B cell (primary cell): Measurements from ENCODE around the gene ZSCAN20. TPM values are rescaled to one million over a fixed set of nuclear protein-coding genes. Genes with fewer than 3 reads are reported as not detected.

Experiments used
- ATAC-seq: fragments of 200-7000 bp; cut with Tn5 transposase; one replicate; pipeline ENCODE4 v1.10.0; 2021; ENCODE audit warnings: low read depth, mild to moderate bottlenecking, moderate number of reproducible peaks, moderate library complexity
- CTCF ChIA-PET: fragments of 350-600 bp; sonication (Branson Sonifier 250); formaldehyde crosslinking; loops from one replicate; lab custom pipeline; 2021; ENCODE audit warnings: antibody characterized with exemption, inconsistent platforms; lab: Charles Lee
- POLR2A ChIA-PET: fragments of 350-600 bp; sonication (Branson Sonifier 250); formaldehyde crosslinking; loops from one replicate; lab custom pipeline; 2021; ENCODE audit warnings: antibody characterized with exemption; lab: Charles Lee
- DNase-seq: peaks from one replicate; pipeline ENCODE4 v3.0.0; 2013
- H2AFZ ChIP-seq: 2 replicates; pipeline ENCODE4 v1.6.1; 2012; ENCODE audit warnings: mild to moderate bottlenecking, low read depth, low read length; ENCODE audit not compliant: insufficient read depth, poor library complexity, severe bottlenecking
- H3K27ac ChIP-seq, 2 donors: 1 replicate in 1 of 2; 2 replicates in 1 of 2; pipeline ENCODE4 v1.5.1; 2012 to 2013; ENCODE audit warnings: low read length in 2 of 2, mild to moderate bottlenecking in 2 of 2, moderate library complexity in 1 of 2
- H3K27me3 ChIP-seq, 4 experiments: fragments of 200-600 bp in 1 of 4; sonication (generic) in 1 of 4; replicated peaks in 1 of 4; 1 replicate in 2 of 4; 2 replicates in 2 of 4; pipeline versions ENCODE4 v1.6.1 to v1.7.0; 2013 to 2016; ENCODE audit warnings: low read length in 3 of 4, mild to moderate bottlenecking in 2 of 4, mixed read lengths in 1 of 4, moderate library complexity in 1 of 4; ENCODE audit not compliant: insufficient read depth in 4 of 4, control insufficient read depth in 3 of 4; ENCODE audit errors: control extremely low read depth in 1 of 4
- H3K36me3 ChIP-seq, 2 experiments: replicated peaks in 1 of 2; 1 replicate in 1 of 2; 2 replicates in 1 of 2; pipeline versions ENCODE4 v1.6.1 to v1.7.1; 2013; ENCODE audit warnings: low read length in 1 of 2; ENCODE audit not compliant: insufficient read depth in 2 of 2, control insufficient read depth in 1 of 2; ENCODE audit errors: control extremely low read depth in 1 of 2, extremely low read depth in 1 of 2
- H3K4me1 ChIP-seq, 2 donors: fragments of 200-600 bp in 1 of 2; sonication (generic) in 1 of 2; 1 replicate in 1 of 2; 2 replicates in 1 of 2; pipeline versions ENCODE4 v1.5.1 to v1.6.1; 2013 to 2017; ENCODE audit warnings: low read length in 2 of 2; ENCODE audit not compliant: control insufficient read depth in 2 of 2, insufficient read depth in 2 of 2
- H3K4me2 ChIP-seq: replicated peaks from 2 replicates; pipeline ENCODE3; 2012; ENCODE audit warnings: mild to moderate bottlenecking, low read depth, low read length; ENCODE audit not compliant: poor library complexity, severe bottlenecking
- H3K4me3 ChIP-seq, 5 experiments: fragments of 200-600 bp in 1 of 5; sonication (generic) in 1 of 5; 1 replicate in 3 of 5; 2 replicates in 2 of 5; pipeline versions ENCODE4 v1.5.1 to v1.7.0; 2011 to 2016; ENCODE audit warnings: low read length in 4 of 5, mild to moderate bottlenecking in 4 of 5, low read depth in 2 of 5, control low read depth in 1 of 5, moderate library complexity in 1 of 5; ENCODE audit not compliant: insufficient read depth in 1 of 5; ENCODE audit errors: control extremely low read depth in 1 of 5, extremely low read depth in 1 of 5
- H3K79me2 ChIP-seq: fragments of 200-600 bp; sonication (generic); one replicate; pipeline ENCODE4 v1.6.0; 2016; ENCODE audit warnings: low read length; ENCODE audit not compliant: control insufficient read depth, insufficient read depth
- H3K9ac ChIP-seq: fragments of 200-600 bp; sonication (generic); 2 replicates; pipeline ENCODE4 v1.6.1; 2017; ENCODE audit warnings: mild to moderate bottlenecking, low read length, moderate library complexity
- H3K9me3 ChIP-seq, 3 donors: one replicate each; pipeline versions ENCODE4 v1.6.1 to v1.7.1; 2013; ENCODE audit warnings: low read length in 2 of 3; ENCODE audit not compliant: control insufficient read depth in 2 of 3, insufficient read depth in 1 of 3; ENCODE audit errors: control extremely low read depth in 1 of 3
- H4K20me1 ChIP-seq: 2 replicates; pipeline ENCODE4 v1.6.0; 2012; ENCODE audit warnings: mild to moderate bottlenecking, low read length; ENCODE audit not compliant: insufficient read depth, control insufficient read depth, poor library complexity, severe bottlenecking
- H3K27ac Mint-ChIP-seq: one replicate; pipeline ENCODE4 v1.8.0; 2021; ENCODE audit warnings: mixed read lengths
- H3K27me3 Mint-ChIP-seq: one replicate; pipeline ENCODE4 v1.8.0; 2021; ENCODE audit warnings: mixed read lengths
- H3K4me1 Mint-ChIP-seq: one replicate; pipeline ENCODE4 v1.8.0; 2021; ENCODE audit warnings: mixed read lengths
- H3K4me3 Mint-ChIP-seq: one replicate; pipeline ENCODE4 v1.8.0; 2021; ENCODE audit warnings: mixed read lengths
- H3K9me3 Mint-ChIP-seq: one replicate; pipeline ENCODE4 v1.8.0; 2022; ENCODE audit warnings: mixed read lengths; ENCODE audit not compliant: insufficient read depth
- EZH2 ChIP-seq: IDR thresholded peaks from 2 replicates; pipeline ENCODE4 v1.6.1; 2012; ENCODE audit warnings: borderline replicate concordance, low read depth, mild to moderate bottlenecking, moderate library complexity, low read length; ENCODE audit not compliant: insufficient read depth, poor library complexity, severe bottlenecking
- WGBS: methylation state at CpG from one replicate; pipeline ENCODE4 v1.1.5; 2013; ENCODE audit warnings: missing lambda C conversion rate; ENCODE audit not compliant: insufficient coverage; 5-methylcytosine and 5-hydroxymethylcytosine counted together
- intact Hi-C: fragments of 100-400 bp; cut with micrococcal nuclease; formaldehyde crosslinking; loops from one replicate; pipeline ENCODE4 v1.10.0; 2022
- polyA plus RNA-seq: library from polyadenylated mRNA; depleted of rRNA; stranded (reverse); fragments of >200 nt; gene quantifications from 2 replicates; pipeline ENCODE4 v1.2.3, GENCODE V29; 2012
- total RNA-seq, 2 donors: library from RNA; stranded (reverse); fragments of 120-200 nt in 1 of 2; gene quantifications; 1 replicate in 1 of 2; 2 replicates in 1 of 2; pipeline versions ENCODE4 v1.2.3 to v1.2.4, GENCODE V29; 2013 to 2022
- TF ChIP-seq, protein P1 (sequence below): fragments of 200-600 bp; IDR thresholded peaks from one replicate; pipeline ENCODE4 v1.8.0; 2022; ENCODE audit warnings: antibody characterized with exemption, mild to moderate bottlenecking

The ZSCAN20 gene
- total and polyA plus RNA-seq, 2 donors (not counting 1 experiment from before 2014, with no cell fraction given) = 0.18 to 3.7 TPM

DNA sequence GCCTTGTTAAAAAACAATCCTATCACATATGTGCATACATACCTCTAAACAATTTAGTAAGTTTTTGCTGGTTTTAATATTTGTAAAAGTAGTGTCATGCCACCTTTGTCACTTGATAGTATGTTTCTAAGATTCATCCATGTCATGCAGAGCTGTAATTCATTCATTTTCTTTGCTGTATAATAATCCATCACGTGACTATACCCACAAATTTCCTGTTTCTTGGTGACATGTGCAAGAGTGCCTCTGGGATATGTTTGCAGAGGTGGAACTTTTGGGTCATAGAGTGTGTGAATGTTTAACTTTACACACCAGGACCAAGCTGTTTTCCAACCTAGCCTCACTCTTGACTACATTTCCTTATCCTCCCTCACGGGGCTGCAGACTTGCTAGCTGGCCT, 62.9 kb downstream of the ZSCAN20 start:
- Histone ChIP-seq H3K4me2 (no peak overlapping the region), H3K4me1 (no peaks in the 10 kb centered on the region), H3K27ac (no peak overlapping the region), H3K27me3 (no peaks in the 10 kb centered on the region), H4K20me1 (no peaks in the 10 kb centered on the region), H3K36me3 (no peaks in the 10 kb centered on the region), H3K9ac (no peak overlapping the region), H2AFZ (no peak overlapping the region), H3K9me3 (peaks cover 0 to 3% (median 0%) of the 10 kb centered on the region in 3 donors), H3K4me3 (no peak overlapping the region), H3K79me2 (no peaks in the 10 kb centered on the region)
- WGBS = 87% methylated on average over 1 of the region's 2 CpGs
- CTCF ChIA-PET = no interaction called here
- intact Hi-C loops = no loop called here
- Mint-ChIP-seq H3K4me3 (no peak overlapping the region), H3K9me3 (no peaks in the 10 kb centered on the region), H3K27ac (no peak overlapping the region), H3K4me1 (no peaks in the 10 kb centered on the region), H3K27me3 (peaks cover 14% of the 10 kb centered on the region)
- POLR2A ChIA-PET = no interaction called here
- TF ChIP-seq, protein P1, sequence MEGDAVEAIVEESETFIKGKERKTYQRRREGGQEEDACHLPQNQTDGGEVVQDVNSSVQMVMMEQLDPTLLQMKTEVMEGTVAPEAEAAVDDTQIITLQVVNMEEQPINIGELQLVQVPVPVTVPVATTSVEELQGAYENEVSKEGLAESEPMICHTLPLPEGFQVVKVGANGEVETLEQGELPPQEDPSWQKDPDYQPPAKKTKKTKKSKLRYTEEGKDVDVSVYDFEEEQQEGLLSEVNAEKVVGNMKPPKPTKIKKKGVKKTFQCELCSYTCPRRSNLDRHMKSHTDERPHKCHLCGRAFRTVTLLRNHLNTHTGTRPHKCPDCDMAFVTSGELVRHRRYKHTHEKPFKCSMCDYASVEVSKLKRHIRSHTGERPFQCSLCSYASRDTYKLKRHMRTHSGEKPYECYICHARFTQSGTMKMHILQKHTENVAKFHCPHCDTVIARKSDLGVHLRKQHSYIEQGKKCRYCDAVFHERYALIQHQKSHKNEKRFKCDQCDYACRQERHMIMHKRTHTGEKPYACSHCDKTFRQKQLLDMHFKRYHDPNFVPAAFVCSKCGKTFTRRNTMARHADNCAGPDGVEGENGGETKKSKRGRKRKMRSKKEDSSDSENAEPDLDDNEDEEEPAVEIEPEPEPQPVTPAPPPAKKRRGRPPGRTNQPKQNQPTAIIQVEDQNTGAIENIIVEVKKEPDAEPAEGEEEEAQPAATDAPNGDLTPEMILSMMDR = no peak
- TF ChIP-seq EZH2 = no peak
- DNase-seq (no peak), ATAC-seq (no peak)

DNA sequence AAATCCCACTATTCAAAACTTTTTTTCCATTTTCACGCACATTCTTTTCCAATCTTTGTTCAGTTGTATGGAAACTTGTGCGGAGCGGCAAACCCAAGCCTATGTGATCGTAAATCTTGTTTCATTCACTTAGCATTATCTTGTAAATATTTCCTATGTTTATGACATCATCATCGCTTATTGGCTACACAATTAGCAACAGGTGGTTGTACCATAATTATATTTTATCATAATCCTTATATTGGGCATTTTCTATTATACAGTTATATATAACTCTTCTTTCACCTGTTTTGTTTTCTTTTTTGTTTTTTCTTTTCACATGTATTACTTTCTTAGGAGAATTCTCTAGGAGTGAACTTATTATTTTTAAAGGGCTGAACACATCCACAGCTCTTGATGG, 65.4 kb downstream of the ZSCAN20 start:
- Histone ChIP-seq H3K4me3 (no peak overlapping the region), H3K9me3 (peaks cover 0 to 3% (median 0%) of the 10 kb centered on the region in 3 donors), H2AFZ (no peak overlapping the region), H3K27ac (no peak overlapping the region), H4K20me1 (no peaks in the 10 kb centered on the region), H3K36me3 (no peaks in the 10 kb centered on the region), H3K79me2 (no peaks in the 10 kb centered on the region), H3K4me1 (no peaks in the 10 kb centered on the region), H3K4me2 (no peak overlapping the region), H3K27me3 (no peaks in the 10 kb centered on the region), H3K9ac (no peak overlapping the region)
- TF ChIP-seq EZH2 = no peak
- TF ChIP-seq, protein P1 = no peak
- ChIA-PET CTCF (no interaction called here), POLR2A (no interaction called here)
- DNase-seq (no peak), ATAC-seq (no peak)
- intact Hi-C loops = no loop called here
- no peaks in the 10 kb centered on the region for H3K4me1 Mint-ChIP-seq
- H3K4me3 Mint-ChIP-seq = no peak overlapping the region
- peaks cover 14% of the 10 kb centered on the region for H3K27me3 Mint-ChIP-seq
- WGBS = 100% methylated on average over 1 of the region's 5 CpGs
- no peak overlapping the region for H3K27ac Mint-ChIP-seq
- no peaks in the 10 kb centered on the region for H3K9me3 Mint-ChIP-seq
